HEK293 (cell line): Measurements from ENCODE around the gene TAS2R38.

Source experiments
- CTCF ChIA-PET: fragments of 350-600 bp; formaldehyde crosslinking; extraction: SDS; loops from one replicate; lab custom pipeline; 2021; ENCODE audit warnings: antibody characterized with exemption; lab: Yijun Ruan, JAX
- POLR2A ChIA-PET: fragments of 300-600 bp; formaldehyde crosslinking; extraction: SDS; loops from one replicate; lab custom pipeline; 2020; ENCODE audit warnings: antibody characterized with exemption, inconsistent platforms; lab: Yijun Ruan, JAX
- H3K27ac ChIP-seq: fragments of 200-500 bp; sonication (Bioruptor generic); 2 replicates; pipeline ENCODE4 v1.5.1; 2014; ENCODE audit warnings: low read depth, low read length, control low read depth, inconsistent platforms; ENCODE audit errors: extremely low read depth
- H3K36me3 ChIP-seq, 2 experiments: fragments of 200-500 bp in 1 of 2; sonication (Bioruptor generic) in 1 of 2; 1 replicate in 1 of 2; 2 replicates in 1 of 2; pipeline ENCODE4 v1.5.1; 2014 to 2017; ENCODE audit warnings: inconsistent platforms in 2 of 2, low read length in 2 of 2; ENCODE audit not compliant: control insufficient read depth in 2 of 2, insufficient read depth in 1 of 2
- H3K4me1 ChIP-seq: fragments of 200-500 bp; sonication (Bioruptor generic); 2 replicates; pipeline ENCODE4 v1.5.1; 2014; ENCODE audit warnings: mild to moderate bottlenecking, low read length, inconsistent platforms; ENCODE audit not compliant: control insufficient read depth, insufficient read depth
- H3K4me3 ChIP-seq: 2 replicates; pipeline ENCODE4 v1.5.1; 2011; ENCODE audit warnings: low read depth, mild to moderate bottlenecking, control low read depth, low read length, moderate library complexity
- H3K9me3 ChIP-seq: fragments of 200-500 bp; sonication (Bioruptor generic); 2 replicates; pipeline ENCODE4 v1.5.1; 2014; ENCODE audit warnings: low read depth, low read length, inconsistent platforms; ENCODE audit not compliant: control insufficient read depth, insufficient read depth
- BCL11A ChIP-seq: fragments of 450-650 bp; formaldehyde crosslinking; IDR thresholded peaks from 2 replicates; pipeline ENCODE4 v1.5.1; 2016; ENCODE audit warnings: low read depth, missing biosample characterization, missing genetic modification characterization
- MZF1 ChIP-seq: fragments of 450-650 bp; formaldehyde crosslinking; IDR thresholded peaks from 2 replicates; pipeline ENCODE4 v1.5.1; 2017; ENCODE audit warnings: missing biosample characterization, missing genetic modification characterization, borderline replicate concordance
- OSR2 ChIP-seq: fragments of 450-650 bp; formaldehyde crosslinking; IDR thresholded peaks from 2 replicates; pipeline ENCODE4 v1.5.1; 2016; ENCODE audit warnings: missing biosample characterization, missing genetic modification characterization
- WT1 ChIP-seq: fragments of 450-650 bp; formaldehyde crosslinking; IDR thresholded peaks from 2 replicates; pipeline ENCODE4 v1.5.1; 2016; ENCODE audit warnings: missing biosample characterization, missing genetic modification characterization
- ZNF133 ChIP-seq: fragments of 450-650 bp; formaldehyde crosslinking; IDR thresholded peaks from 2 replicates; pipeline ENCODE4 v1.5.1; 2016; ENCODE audit warnings: missing biosample characterization, missing genetic modification characterization
- ZNF155 ChIP-seq: fragments of 450-650 bp; formaldehyde crosslinking; IDR thresholded peaks from 2 replicates; pipeline ENCODE4 v1.5.1; 2016; ENCODE audit warnings: missing biosample characterization, missing genetic modification characterization
- ZNF202 ChIP-seq: fragments of 450-650 bp; formaldehyde crosslinking; IDR thresholded peaks from 2 replicates; pipeline ENCODE4 v1.5.1; 2016; ENCODE audit warnings: missing biosample characterization, missing genetic modification characterization, borderline replicate concordance
- ZNF214 ChIP-seq: fragments of 450-650 bp; formaldehyde crosslinking; IDR thresholded peaks from 2 replicates; pipeline ENCODE4 v1.5.1; 2017; ENCODE audit warnings: missing biosample characterization, mild to moderate bottlenecking, missing genetic modification characterization, borderline replicate concordance
- ZNF24 ChIP-seq: fragments of 450-650 bp; formaldehyde crosslinking; IDR thresholded peaks from 2 replicates; pipeline ENCODE4 v1.5.1; 2016; ENCODE audit warnings: missing biosample characterization, missing genetic modification characterization
- ZNF266 ChIP-seq: fragments of 450-650 bp; formaldehyde crosslinking; IDR thresholded peaks from 2 replicates; pipeline ENCODE4 v1.5.1; 2016; ENCODE audit warnings: missing biosample characterization, missing genetic modification characterization, low read depth
- ZNF274 ChIP-seq, 2 experiments: fragments of 200-500 bp in 1 of 2; fragments of 450-650 bp in 1 of 2; sonication (Bioruptor generic) in 1 of 2; formaldehyde crosslinking in 1 of 2; IDR thresholded peaks; 2 replicates each; pipeline versions ENCODE4 v1.5.1 to v1.6.1; 2014 to 2016; ENCODE audit warnings: borderline replicate concordance in 1 of 2, inconsistent platforms in 1 of 2, low read length in 1 of 2, missing biosample characterization in 1 of 2, missing genetic modification characterization in 1 of 2
- ZNF404 ChIP-seq: fragments of 450-650 bp; formaldehyde crosslinking; IDR thresholded peaks from 2 replicates; pipeline ENCODE4 v1.5.1; 2017; ENCODE audit warnings: missing biosample characterization, missing genetic modification characterization
- ZNF416 ChIP-seq: fragments of 450-650 bp; formaldehyde crosslinking; IDR thresholded peaks from 2 replicates; pipeline ENCODE4 v1.5.1; 2016; ENCODE audit warnings: missing biosample characterization, missing genetic modification characterization
- ZNF501 ChIP-seq: fragments of 450-650 bp; formaldehyde crosslinking; IDR thresholded peaks from 2 replicates; pipeline ENCODE4 v1.5.1; 2016; ENCODE audit warnings: missing biosample characterization, missing genetic modification characterization
- ZNF529 ChIP-seq: fragments of 450-650 bp; formaldehyde crosslinking; IDR thresholded peaks from 2 replicates; pipeline ENCODE4 v1.5.1; 2017; ENCODE audit warnings: missing genetic modification characterization, missing biosample characterization; ENCODE audit not compliant: insufficient replicate concordance
- ZNF548 ChIP-seq: fragments of 450-650 bp; formaldehyde crosslinking; IDR thresholded peaks from 2 replicates; pipeline ENCODE4 v1.5.1; 2016; ENCODE audit warnings: missing biosample characterization, missing genetic modification characterization
- ZNF843 ChIP-seq: fragments of 450-650 bp; formaldehyde crosslinking; IDR thresholded peaks from 2 replicates; pipeline ENCODE4 v1.5.1; 2016; ENCODE audit warnings: missing biosample characterization, missing genetic modification characterization
- ZSCAN23 ChIP-seq: fragments of 450-650 bp; formaldehyde crosslinking; IDR thresholded peaks from 2 replicates; pipeline ENCODE4 v1.5.1; 2016; ENCODE audit warnings: missing biosample characterization, missing genetic modification characterization
- TF ChIP-seq, protein P1 (sequence below): fragments of 450-650 bp; formaldehyde crosslinking; IDR thresholded peaks from 2 replicates; pipeline ENCODE4 v1.5.1; 2017; ENCODE audit warnings: missing biosample characterization, mild to moderate bottlenecking, missing genetic modification characterization, moderate library complexity
- TF ChIP-seq, protein P2 (sequence below): fragments of 450-650 bp; formaldehyde crosslinking; IDR thresholded peaks from 2 replicates; pipeline ENCODE4 v1.5.1; 2016; ENCODE audit warnings: missing biosample characterization, missing genetic modification characterization
- TF ChIP-seq, protein P3 (sequence below): fragments of 450-650 bp; formaldehyde crosslinking; IDR thresholded peaks from 2 replicates; pipeline ENCODE4 v1.5.1; 2016; ENCODE audit warnings: missing biosample characterization, missing genetic modification characterization
- TF ChIP-seq, protein P4 (sequence below): sonication (generic); formaldehyde crosslinking; IDR thresholded peaks from 2 replicates; pipeline ENCODE4 v1.8.1; 2022; ENCODE audit warnings: mild to moderate bottlenecking, moderate library complexity, missing genetic modification reagents

TAS2R38 gene

DNA sequence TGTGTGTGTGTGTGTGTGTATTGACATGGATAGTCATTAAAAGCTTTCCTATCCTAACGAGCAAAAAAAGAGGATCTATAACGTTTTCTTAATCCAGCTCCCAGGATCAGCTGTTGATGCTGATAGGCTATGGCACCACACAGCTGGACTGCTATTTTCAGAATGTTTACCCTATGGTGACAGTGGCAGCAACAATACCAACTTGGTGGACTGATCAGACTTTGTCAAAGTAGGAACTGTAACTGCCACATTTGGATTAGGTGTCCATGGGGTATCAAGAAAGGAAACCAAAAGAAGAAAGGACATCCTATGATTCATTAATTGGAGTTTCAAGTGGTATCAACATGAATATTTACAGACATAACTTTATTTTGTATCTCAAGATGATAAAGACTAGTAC, 24.1 kb downstream of the TAS2R38 start:
- H3K4me3 ChIP-seq = no peak overlapping the region
- no peaks in the 10 kb centered on the region for H3K4me1 ChIP-seq
- CTCF ChIA-PET = no interaction called here
- H3K9me3 ChIP-seq = no peaks in the 10 kb centered on the region
- no peak overlapping the region for H3K27ac ChIP-seq
- no peaks in the 10 kb centered on the region for H3K36me3 ChIP-seq
- no peak for TF ChIP-seq ZNF404 (tag by site-specific recombination)
- no peak for TF ChIP-seq ZNF266 (tag by site-specific recombination)
- TF ChIP-seq ZNF214 (tag by site-specific recombination) = no peak
- TF ChIP-seq, protein P1, sequence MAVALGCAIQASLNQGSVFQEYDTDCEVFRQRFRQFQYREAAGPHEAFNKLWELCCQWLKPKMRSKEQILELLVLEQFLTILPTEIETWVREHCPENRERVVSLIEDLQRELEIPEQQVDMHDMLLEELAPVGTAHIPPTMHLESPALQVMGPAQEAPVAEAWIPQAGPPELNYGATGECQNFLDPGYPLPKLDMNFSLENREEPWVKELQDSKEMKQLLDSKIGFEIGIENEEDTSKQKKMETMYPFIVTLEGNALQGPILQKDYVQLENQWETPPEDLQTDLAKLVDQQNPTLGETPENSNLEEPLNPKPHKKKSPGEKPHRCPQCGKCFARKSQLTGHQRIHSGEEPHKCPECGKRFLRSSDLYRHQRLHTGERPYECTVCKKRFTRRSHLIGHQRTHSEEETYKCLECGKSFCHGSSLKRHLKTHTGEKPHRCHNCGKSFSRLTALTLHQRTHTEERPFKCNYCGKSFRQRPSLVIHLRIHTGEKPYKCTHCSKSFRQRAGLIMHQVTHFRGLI (tag by site-specific recombination) = no peak
- POLR2A ChIA-PET = no interaction called here

DNA sequence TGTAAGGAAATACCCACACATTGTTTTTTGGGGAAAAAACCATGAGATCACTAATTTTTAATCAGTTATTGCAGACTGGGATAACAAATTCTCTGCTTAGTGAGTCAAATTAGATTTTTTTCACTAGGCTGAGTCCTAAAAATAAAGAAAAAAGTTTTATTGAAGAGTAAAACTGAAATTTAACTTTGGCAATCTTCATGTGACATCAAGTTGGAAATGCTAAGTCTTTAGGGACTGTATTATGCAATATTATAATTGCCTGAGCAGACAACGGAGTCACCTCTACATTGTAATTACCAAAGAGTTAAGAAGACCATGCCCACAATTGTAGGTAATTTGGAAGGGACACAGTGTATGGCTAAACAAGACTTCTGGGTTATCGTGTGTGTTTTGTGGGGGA, 24.6 kb downstream of the TAS2R38 start:
- no peak for TF ChIP-seq OSR2 (tag by site-specific recombination)
- TF ChIP-seq ZNF24 (tag by site-specific recombination) = no peak
- TF ChIP-seq ZNF155 = no peak
- TF ChIP-seq ZNF529 (tag by site-specific recombination) = no peak
- TF ChIP-seq ZNF266 (tag by site-specific recombination) = no peak
- TF ChIP-seq, protein P1 (tag by site-specific recombination) = no peak
- TF ChIP-seq ZNF133 = no peak
- no peak for TF ChIP-seq ZNF501 (tag by site-specific recombination)
- no peak for TF ChIP-seq ZNF274 (IDR thresholded peaks at IDR 0.05; ENCODE audit: low read length)
- no peak for TF ChIP-seq ZNF274 (tag by site-specific recombination; IDR thresholded peaks at IDR 0.05; ENCODE audit: borderline replicate concordance)

DNA sequence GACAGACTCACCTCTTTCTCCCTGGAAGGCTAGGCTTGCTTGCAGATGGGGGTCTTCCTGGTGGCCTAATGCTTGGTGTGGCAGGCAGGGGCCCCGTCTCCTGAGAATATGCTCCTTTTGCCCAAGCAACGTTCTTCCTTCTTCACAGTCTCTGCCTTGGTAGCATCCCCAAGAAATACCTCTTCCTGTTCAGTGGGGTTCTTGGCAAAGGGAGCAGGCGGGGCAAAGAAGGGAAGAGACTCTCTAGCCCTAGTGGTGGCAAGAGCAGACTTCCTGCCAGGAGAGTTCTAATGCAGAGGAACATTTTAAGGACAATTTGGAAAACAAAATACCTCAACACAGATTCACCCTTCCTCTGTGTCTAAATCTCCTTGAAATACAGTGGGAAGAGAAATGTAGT, 26.8 kb downstream of the TAS2R38 start, which contains the start of gene CLEC5A:
TSS of gene CLEC5A (minus strand) at position 179 of the 400 bp plus-strand sequence. CDS start 682 bp downstream, outside the sequence.
- Histone ChIP-seq H3K27ac (no peak within 1 kb of the TSS), H3K4me3 (no peak within 1 kb of the TSS), H3K36me3 (no peaks in the 10 kb centered on the region), H3K9me3 (no peaks in the 10 kb centered on the region), H3K4me1 (no peaks in the 10 kb centered on the region)
- ChIA-PET CTCF (interaction anchor here (0.5 to 0.6 kb wide), 2 partner anchors 8 to 161 kb away, joined by 3 to 4 read pairs; no protein-coding TSS in a partner anchor), POLR2A (no interaction called here)
- TF ChIP-seq MZF1 (tag by site-specific recombination) (no peak), ZSCAN23 (tag by site-specific recombination) (no peak), BCL11A (tag by site-specific recombination) (no peak), ZNF416 (no peak), ZNF843 (no peak), WT1 (tag by site-specific recombination) (no peak), ZNF548 (no peak), ZNF202 (tag by site-specific recombination) (no peak)
- TF ChIP-seq, protein P2, sequence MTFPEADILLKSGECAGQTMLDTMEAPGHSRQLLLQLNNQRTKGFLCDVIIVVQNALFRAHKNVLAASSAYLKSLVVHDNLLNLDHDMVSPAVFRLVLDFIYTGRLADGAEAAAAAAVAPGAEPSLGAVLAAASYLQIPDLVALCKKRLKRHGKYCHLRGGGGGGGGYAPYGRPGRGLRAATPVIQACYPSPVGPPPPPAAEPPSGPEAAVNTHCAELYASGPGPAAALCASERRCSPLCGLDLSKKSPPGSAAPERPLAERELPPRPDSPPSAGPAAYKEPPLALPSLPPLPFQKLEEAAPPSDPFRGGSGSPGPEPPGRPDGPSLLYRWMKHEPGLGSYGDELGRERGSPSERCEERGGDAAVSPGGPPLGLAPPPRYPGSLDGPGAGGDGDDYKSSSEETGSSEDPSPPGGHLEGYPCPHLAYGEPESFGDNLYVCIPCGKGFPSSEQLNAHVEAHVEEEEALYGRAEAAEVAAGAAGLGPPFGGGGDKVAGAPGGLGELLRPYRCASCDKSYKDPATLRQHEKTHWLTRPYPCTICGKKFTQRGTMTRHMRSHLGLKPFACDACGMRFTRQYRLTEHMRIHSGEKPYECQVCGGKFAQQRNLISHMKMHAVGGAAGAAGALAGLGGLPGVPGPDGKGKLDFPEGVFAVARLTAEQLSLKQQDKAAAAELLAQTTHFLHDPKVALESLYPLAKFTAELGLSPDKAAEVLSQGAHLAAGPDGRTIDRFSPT (tag by site-specific recombination) = no peak
- TF ChIP-seq, protein P3, sequence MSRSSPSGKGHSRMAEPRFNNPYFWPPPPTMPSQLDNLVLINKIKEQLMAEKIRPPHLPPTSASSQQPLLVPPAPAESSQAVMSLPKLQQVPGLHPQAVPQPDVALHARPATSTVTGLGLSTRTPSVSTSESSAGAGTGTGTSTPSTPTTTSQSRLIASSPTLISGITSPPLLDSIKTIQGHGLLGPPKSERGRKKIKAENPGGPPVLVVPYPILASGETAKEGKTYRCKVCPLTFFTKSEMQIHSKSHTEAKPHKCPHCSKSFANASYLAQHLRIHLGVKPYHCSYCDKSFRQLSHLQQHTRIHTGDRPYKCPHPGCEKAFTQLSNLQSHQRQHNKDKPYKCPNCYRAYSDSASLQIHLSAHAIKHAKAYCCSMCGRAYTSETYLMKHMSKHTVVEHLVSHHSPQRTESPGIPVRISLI = no peak
- TF ChIP-seq, protein P4, sequence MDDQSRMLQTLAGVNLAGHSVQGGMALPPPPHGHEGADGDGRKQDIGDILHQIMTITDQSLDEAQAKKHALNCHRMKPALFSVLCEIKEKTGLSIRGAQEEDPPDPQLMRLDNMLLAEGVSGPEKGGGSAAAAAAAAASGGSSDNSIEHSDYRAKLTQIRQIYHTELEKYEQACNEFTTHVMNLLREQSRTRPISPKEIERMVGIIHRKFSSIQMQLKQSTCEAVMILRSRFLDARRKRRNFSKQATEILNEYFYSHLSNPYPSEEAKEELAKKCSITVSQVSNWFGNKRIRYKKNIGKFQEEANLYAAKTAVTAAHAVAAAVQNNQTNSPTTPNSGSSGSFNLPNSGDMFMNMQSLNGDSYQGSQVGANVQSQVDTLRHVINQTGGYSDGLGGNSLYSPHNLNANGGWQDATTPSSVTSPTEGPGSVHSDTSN (CRISPR knock-in tag) = no peak

More for the DNA sequence above, 24.6 kb downstream of the TAS2R38 start:
- H3K36me3 ChIP-seq = no peaks in the 10 kb centered on the region
- H3K9me3 ChIP-seq = no peaks in the 10 kb centered on the region
- ChIA-PET CTCF (no interaction called here), POLR2A (no interaction called here)
- no peak overlapping the region for H3K27ac ChIP-seq
- no peaks in the 10 kb centered on the region for H3K4me1 ChIP-seq
- no peak overlapping the region for H3K4me3 ChIP-seq
